Osteoblast (primary cell): Measurements from ENCODE around the gene BMP5. TPM values are rescaled to one million over a fixed set of nuclear protein-coding genes. Genes with fewer than 3 reads are reported as not detected.
"Not testable (repeated sequence)": the region's sequence is repeated elsewhere in the genome, so short reads cannot be mapped to it uniquely, and the experiment has no call there.

Experiments used
- DNase-seq: peaks from one replicate; pipeline ENCODE4 v3.0.0; 2011; ENCODE audit warnings: low spot score, mixed read lengths; ENCODE audit not compliant: insufficient read length; ENCODE audit errors: missing footprints
- H2AFZ ChIP-seq: 2 replicates; pipeline ENCODE4 v1.6.0; 2011; ENCODE audit warnings: mild to moderate bottlenecking, low read length
- H3K27ac ChIP-seq: 2 replicates; pipeline ENCODE4 v1.5.1; 2011; ENCODE audit warnings: mild to moderate bottlenecking, low read depth, low read length, moderate library complexity
- H3K27me3 ChIP-seq: 2 replicates; pipeline ENCODE4 v1.6.0; 2012; ENCODE audit warnings: mild to moderate bottlenecking, control low read depth, inconsistent platforms, low read length, moderate library complexity; ENCODE audit not compliant: insufficient read depth
- H3K36me3 ChIP-seq: 2 replicates; pipeline ENCODE4 v1.5.1; 2011; ENCODE audit warnings: mild to moderate bottlenecking, low read length, control low read depth, moderate library complexity; ENCODE audit not compliant: insufficient read depth
- H3K4me1 ChIP-seq: 2 replicates; pipeline ENCODE4 v1.5.1; 2011; ENCODE audit warnings: mild to moderate bottlenecking, low read length, control low read depth, moderate library complexity; ENCODE audit not compliant: insufficient read depth
- H3K4me2 ChIP-seq: 2 replicates; pipeline ENCODE4 v1.6.0; 2011; ENCODE audit warnings: mild to moderate bottlenecking, low read length; ENCODE audit not compliant: insufficient read depth
- H3K4me3 ChIP-seq: fragments of 200-600 bp; sonication (generic); 3 replicates; pipeline ENCODE4 v1.5.1; 2012; ENCODE audit warnings: mild to moderate bottlenecking, low read length, inconsistent platforms; ENCODE audit not compliant: insufficient read depth
- H3K79me2 ChIP-seq: 2 replicates; pipeline ENCODE4 v1.6.0; 2012; ENCODE audit warnings: mild to moderate bottlenecking, low read length, control low read depth, inconsistent platforms; ENCODE audit not compliant: insufficient read depth
- H3K9me3 ChIP-seq: 2 replicates; pipeline ENCODE4 v1.5.1; 2011; ENCODE audit warnings: low read depth, low read length, control low read depth
- H4K20me1 ChIP-seq: 2 replicates; pipeline ENCODE4 v1.6.0; 2012; ENCODE audit warnings: mild to moderate bottlenecking, low read length, control low read depth; ENCODE audit not compliant: insufficient read depth
- total RNA-seq: library from RNA; depleted of rRNA; stranded (reverse); fragments of >200 nt; gene quantifications from 2 replicates; pipeline ENCODE4 v1.2.3, GENCODE V29; 2012
- TF ChIP-seq, protein P1 (sequence below): IDR thresholded peaks from 2 replicates; pipeline ENCODE4 v1.5.1; 2011; ENCODE audit warnings: mild to moderate bottlenecking, low read depth, low read length, moderate library complexity; ENCODE audit errors: extremely low read depth

The BMP5 gene
- total RNA-seq, 1 donor: 0.36 TPM

DNA sequence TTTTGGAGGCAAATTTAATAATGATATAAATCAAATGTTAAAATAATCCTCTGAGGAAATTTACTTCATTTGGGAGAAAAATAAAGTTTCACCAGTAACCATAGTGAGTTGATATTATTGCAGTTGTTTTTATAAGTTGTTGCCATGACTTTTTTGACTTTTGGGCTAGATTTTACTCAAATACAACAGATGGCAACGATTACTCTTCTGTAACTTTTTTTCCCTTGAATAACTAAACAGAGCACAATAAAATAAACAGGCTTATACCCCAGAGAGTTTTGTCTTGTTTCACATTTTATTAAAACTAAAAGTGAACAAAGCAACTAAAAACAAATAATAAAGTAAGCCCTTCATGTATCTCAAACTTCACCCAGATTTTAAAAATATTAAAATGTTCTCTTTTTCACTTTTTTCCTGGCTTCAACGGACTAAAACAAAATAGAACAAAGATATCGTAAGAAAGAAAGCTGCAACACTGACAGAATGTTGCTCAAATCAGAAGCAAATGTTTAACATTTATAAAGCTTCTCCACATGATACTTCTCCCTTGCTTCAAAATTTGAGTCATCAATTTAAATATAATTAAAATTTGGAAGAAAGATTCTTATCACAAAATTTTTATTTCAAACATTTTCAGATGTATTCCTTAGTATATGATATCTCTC is 42.5 kb upstream of the BMP5 start:
- Histone ChIP-seq H3K4me3 (no peak overlapping the region), H3K4me1 (peaks cover 26% of the 10 kb centered on the region), H3K9me3 (no peaks in the 10 kb centered on the region), H3K27ac (peak overlapping the region; percentile 36), H4K20me1 (no peaks in the 10 kb centered on the region), H3K36me3 (no peaks in the 10 kb centered on the region), H3K79me2 (no peaks in the 10 kb centered on the region), H2AFZ (no peak overlapping the region), H3K4me2 (peak overlapping the region; percentile 12), H3K27me3 (no peaks in the 10 kb centered on the region)
- TF ChIP-seq, protein P1, sequence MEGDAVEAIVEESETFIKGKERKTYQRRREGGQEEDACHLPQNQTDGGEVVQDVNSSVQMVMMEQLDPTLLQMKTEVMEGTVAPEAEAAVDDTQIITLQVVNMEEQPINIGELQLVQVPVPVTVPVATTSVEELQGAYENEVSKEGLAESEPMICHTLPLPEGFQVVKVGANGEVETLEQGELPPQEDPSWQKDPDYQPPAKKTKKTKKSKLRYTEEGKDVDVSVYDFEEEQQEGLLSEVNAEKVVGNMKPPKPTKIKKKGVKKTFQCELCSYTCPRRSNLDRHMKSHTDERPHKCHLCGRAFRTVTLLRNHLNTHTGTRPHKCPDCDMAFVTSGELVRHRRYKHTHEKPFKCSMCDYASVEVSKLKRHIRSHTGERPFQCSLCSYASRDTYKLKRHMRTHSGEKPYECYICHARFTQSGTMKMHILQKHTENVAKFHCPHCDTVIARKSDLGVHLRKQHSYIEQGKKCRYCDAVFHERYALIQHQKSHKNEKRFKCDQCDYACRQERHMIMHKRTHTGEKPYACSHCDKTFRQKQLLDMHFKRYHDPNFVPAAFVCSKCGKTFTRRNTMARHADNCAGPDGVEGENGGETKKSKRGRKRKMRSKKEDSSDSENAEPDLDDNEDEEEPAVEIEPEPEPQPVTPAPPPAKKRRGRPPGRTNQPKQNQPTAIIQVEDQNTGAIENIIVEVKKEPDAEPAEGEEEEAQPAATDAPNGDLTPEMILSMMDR: no peak
- no peak for DNase-seq

DNA sequence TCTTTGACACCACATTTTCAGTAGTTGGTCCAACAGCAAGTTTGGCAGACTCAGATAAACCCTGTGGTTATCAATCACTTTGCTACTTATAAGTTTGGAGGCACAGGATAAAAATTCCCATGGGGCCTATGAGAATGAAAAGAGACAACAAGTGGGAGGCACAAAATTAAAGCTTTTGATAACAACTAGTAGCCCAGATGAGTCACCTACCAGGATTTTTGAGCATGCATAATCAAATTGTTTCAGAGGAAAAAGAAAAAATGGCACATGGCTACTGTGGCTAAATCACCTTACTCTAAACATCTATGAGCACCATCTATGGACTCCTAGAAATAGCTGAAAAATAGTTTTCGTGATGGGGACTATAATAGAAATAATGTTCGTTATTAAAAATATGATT is 40.8 kb upstream of the BMP5 start:
- TF ChIP-seq, protein P1: no peak
- H3K4me2 ChIP-seq: no peak overlapping the region
- H3K27me3 ChIP-seq: no peaks in the 10 kb centered on the region
- no peaks in the 10 kb centered on the region for H3K9me3 ChIP-seq
- no peak overlapping the region for H3K27ac ChIP-seq
- no peaks in the 10 kb centered on the region for H3K36me3 ChIP-seq
- H4K20me1 ChIP-seq: no peaks in the 10 kb centered on the region
- H3K79me2 ChIP-seq: no peaks in the 10 kb centered on the region
- H3K4me3 ChIP-seq: no peak overlapping the region
- no peak overlapping the region for H2AFZ ChIP-seq
- H3K4me1 ChIP-seq: peaks cover 26% of the 10 kb centered on the region
- DNase-seq: peak; percentile 44

DNA sequence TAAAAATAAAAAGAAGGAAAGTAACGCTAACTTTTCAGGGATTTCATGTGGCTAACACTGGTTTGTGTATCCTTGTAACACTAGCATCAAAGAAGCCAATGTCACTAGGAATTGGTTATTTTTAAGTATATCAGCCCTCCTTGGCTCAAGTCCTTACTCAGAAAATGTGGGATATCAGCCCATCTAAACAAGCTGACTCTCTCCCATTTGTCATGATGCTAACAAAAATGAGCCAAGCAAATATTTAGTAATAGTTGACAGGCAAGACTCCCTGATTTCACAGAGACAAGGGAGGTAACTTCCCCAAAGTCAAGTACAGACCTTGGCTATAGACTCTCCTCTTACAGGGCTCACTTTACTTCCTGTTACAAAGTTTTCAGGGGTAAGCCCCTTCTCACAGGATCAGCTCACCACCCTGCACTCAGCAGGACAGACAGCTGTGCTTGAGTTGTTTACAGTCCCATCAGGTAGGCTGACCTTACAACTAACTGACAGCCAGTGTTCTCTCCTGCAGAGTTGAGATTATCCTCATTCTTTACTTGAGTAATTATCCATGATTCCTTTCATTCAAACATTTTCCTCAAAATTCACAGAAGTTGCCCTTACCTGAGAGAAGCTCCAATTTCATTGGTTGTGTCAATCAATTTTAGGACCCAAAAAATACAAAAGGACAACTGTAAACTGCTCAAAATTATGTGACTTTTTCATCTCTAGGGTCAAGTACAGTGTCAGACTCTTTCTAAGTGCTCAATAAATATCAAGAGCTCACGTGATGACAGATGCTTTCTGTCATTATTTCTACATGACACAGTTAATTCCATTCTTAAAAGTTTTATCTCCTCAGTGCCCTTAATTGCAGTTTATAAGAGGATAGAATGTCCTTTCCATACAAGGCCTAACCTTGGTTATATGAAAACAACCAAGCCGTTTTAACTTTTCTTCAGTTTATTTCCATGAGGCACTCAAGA is 38.1 kb upstream of the BMP5 start:
- H3K27ac ChIP-seq: no peak overlapping the region
- TF ChIP-seq, protein P1: no peak
- H4K20me1 ChIP-seq: no peaks in the 10 kb centered on the region
- H3K36me3 ChIP-seq: no peaks in the 10 kb centered on the region
- peaks cover 22% of the 10 kb centered on the region for H3K4me1 ChIP-seq
- DNase-seq: peak; percentile 54
- no peaks in the 10 kb centered on the region for H3K79me2 ChIP-seq
- H3K9me3 ChIP-seq: no peaks in the 10 kb centered on the region
- no peaks in the 10 kb centered on the region for H3K27me3 ChIP-seq
- H3K4me2 ChIP-seq: no peak overlapping the region
- H2AFZ ChIP-seq: no peak overlapping the region
- H3K4me3 ChIP-seq: no peak overlapping the region

DNA sequence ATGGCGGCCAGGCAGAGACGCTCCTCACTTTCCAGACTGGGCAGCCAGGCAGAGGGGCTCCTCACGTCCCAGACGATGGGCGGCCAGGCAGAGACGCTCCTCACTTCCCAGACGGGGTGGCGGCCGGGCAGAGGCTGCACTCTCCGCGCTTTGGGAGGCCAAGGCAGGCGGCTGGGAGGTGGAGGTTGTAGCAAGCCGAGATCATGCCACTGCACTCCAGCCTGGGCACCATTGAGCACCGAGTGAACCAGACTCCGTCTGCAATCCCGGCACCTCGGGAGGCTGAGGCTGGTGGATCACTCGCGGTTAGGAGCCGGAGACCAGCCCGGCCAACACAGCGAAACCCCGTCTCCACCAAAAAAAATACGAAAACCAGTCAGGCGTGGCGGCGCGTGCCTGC is 35.1 kb upstream of the BMP5 start:
- not testable (repeated sequence) for DNase-seq, H3K79me2 ChIP-seq, H3K4me1 ChIP-seq, H2AFZ ChIP-seq, H3K27ac ChIP-seq, H3K4me3 ChIP-seq, H3K4me2 ChIP-seq, H3K36me3 ChIP-seq, H3K27me3 ChIP-seq, H4K20me1 ChIP-seq, H3K9me3 ChIP-seq

DNA sequence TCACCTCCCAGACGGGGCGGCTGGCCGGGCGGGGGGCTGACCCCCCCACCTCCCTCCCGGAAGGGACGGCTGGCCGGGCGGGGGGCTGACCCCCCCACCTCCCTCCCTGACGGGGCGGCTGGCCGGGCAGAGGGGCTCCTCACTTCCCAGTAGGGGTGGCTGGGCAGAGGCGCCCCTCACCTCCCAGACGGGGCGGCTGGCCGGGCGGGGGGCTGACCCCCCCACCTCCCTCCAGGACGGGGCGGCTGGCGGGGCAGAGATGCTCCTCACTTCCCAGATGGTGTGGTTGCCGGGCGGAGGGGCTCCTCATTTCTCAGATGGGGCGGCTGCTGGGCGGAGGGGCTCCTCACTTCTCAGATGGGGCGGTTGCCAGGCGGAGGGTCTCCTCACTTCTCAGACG is 34.5 kb upstream of the BMP5 start:
- H3K36me3 ChIP-seq, H2AFZ ChIP-seq, H3K79me2 ChIP-seq, H3K4me2 ChIP-seq, H3K27ac ChIP-seq, H3K4me1 ChIP-seq, H3K4me3 ChIP-seq, H3K9me3 ChIP-seq, DNase-seq, H4K20me1 ChIP-seq, H3K27me3 ChIP-seq: not testable (repeated sequence)
